22Rv1 (cell line): ENCODE measurements around the gene TMEM130.

Experiments
- H3K27ac ChIP-seq: fragments of 450-650 bp; 2 replicates; pipeline ENCODE4 v1.5.1; 2017
- ZFX ChIP-seq: fragments of 450-650 bp; IDR thresholded peaks from 2 replicates; pipeline ENCODE4 v1.6.1; 2017; ENCODE audit warnings: antibody characterized with exemption, borderline replicate concordance
- TF ChIP-seq, protein P1 (sequence below): fragments of 450-650 bp; IDR thresholded peaks from 2 replicates; pipeline ENCODE4 v1.5.1; 2017; ENCODE audit warnings: mild to moderate bottlenecking

TMEM130 gene

DNA sequence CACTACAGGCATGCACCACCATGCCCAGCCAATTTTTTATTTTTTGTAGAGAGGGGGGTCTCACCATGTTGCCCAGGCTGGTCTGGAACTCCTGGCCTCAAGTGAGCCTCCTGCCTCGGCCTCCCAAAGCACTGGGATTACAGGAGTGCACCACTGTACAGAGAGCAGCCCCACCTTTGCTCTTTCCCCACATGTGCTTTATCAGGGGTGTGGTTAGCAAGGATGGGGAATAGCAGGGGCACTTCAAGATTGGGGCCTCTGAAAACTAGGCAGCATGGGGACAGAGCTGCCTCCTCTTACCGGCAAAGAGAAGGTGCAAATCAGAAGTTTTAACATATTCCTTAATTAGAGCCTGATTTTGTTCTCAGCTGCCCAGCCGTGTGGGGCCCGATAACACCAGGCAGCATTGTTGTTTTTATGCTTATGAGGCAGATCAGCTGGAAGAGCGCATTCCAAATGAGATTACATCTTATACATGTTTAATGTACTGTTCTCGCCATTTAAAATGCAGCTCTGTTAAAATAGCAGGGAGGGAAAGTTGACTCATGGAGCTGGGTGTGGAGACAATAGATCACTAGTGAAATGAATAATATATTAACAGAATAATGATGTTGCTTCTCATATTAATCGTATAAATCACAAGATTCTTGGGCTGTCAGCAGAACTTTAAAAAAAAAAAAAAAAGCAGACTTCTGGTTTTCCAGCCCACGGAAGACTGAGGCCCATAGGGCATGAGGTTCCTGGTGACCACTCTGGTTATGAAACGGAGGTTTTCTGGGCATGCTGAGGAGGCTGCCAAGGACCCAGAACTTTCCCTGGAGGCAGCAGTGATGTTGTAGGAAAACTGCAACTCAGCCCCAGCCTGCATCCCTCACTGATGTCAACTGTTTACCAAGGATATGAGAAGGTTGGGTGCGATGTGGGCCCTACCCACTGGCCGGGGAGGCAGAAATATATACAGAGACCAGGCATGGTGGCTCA is 62.5 kb downstream of the TMEM130 start:
- TF ChIP-seq, protein P1, sequence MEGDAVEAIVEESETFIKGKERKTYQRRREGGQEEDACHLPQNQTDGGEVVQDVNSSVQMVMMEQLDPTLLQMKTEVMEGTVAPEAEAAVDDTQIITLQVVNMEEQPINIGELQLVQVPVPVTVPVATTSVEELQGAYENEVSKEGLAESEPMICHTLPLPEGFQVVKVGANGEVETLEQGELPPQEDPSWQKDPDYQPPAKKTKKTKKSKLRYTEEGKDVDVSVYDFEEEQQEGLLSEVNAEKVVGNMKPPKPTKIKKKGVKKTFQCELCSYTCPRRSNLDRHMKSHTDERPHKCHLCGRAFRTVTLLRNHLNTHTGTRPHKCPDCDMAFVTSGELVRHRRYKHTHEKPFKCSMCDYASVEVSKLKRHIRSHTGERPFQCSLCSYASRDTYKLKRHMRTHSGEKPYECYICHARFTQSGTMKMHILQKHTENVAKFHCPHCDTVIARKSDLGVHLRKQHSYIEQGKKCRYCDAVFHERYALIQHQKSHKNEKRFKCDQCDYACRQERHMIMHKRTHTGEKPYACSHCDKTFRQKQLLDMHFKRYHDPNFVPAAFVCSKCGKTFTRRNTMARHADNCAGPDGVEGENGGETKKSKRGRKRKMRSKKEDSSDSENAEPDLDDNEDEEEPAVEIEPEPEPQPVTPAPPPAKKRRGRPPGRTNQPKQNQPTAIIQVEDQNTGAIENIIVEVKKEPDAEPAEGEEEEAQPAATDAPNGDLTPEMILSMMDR: no peak
- TF ChIP-seq ZFX: no peak
- H3K27ac ChIP-seq: no peak overlapping the region

DNA sequence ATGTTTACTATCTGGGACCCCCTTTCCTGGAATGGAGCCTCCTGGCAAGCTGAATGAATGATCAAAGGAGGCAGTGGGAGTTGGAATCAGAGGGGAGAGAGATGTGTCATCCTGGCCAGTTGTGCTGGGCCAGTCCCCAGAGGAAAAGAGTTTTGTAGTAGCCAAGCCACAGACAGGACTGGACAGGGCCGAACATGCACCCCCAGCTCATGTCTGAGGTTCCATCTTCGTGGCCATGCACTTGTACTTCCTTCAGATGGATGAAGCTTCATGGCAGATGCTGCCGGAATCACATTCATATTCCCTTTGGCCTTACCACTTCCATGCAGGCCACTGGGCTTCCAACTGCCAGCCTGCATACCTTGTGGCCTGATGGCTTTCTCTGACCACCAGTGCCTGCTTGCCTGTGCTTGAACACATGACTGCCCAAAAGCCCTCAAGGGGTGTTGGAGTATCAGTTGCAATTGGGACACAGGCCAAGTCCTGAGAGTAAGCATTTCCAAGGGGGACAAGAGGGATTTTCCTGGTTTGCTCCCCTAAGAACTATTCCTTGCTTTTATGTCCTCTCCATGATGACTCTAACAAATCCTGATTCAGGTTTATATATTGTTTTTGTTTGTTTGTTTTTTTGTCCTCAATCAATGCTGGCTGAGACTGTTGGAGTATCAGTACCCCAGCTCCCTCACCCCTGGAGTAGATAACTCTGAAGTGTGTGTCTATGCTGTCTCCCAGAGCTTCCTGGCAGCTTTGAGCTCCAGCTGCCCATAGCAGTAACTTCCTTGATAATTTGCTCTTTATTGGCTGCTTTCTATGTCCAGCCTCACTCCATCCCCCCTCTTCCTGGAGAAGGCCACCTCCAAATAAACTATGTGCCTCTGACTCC is 63.6 kb downstream of the TMEM130 start:
- TF ChIP-seq, protein P1: no peak
- TF ChIP-seq ZFX: no peak
- H3K27ac ChIP-seq: no peak overlapping the region

DNA sequence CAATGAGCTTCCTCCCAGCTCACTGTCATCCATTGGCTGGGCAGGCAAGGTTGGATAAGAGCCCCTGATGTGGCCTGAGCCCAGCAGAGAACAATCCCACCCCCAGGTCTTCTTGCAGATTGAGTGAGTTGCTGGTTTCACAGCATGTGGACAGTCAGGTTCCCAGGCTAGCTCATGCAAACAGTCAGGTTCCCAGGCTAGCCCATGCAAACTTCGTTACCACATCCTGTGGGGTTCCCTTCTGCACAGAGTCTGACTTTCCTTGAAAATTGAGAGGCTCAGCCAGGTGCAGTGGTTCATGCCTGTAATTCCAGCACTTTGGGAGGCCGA is 67.1 kb downstream of the TMEM130 start:
- H3K27ac ChIP-seq: no peak overlapping the region
- TF ChIP-seq ZFX: no peak
- TF ChIP-seq, protein P1: no peak

DNA sequence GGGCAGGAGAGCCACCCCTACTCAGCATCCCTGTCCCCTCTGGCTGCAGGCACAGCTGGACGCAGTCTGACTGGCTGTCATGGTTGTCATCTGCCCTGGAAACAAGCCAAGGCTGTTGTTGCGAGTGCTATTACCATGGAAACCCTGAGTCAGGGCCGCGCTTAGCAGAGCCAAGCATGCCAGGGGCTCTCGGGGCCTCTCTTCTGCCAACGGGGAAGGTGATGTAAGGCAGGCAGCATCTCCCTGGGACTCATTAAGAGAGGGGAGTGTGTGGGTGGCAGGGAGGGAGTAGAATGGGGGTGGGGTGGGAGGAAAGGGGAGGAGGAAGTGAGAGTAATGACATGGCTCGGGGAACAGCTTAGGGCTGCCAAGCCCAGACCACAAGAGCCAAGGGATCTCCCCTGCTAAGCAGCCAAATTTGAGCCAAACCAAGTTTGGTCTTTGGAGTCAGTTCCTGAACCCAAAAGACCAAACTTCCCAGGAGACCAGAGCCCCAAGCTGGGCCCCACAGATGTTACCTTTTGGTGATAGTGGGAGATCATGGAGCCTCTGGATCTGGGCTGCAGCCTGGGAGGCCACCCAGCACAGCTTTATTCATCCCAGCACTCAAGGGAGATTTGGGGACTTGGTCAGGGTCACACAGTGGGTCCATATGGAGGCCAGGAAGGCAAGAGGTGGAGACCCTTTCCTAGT is 67.6 kb downstream of the TMEM130 start:
- no peak overlapping the region for H3K27ac ChIP-seq
- TF ChIP-seq, protein P1: no peak
- TF ChIP-seq ZFX: no peak

DNA sequence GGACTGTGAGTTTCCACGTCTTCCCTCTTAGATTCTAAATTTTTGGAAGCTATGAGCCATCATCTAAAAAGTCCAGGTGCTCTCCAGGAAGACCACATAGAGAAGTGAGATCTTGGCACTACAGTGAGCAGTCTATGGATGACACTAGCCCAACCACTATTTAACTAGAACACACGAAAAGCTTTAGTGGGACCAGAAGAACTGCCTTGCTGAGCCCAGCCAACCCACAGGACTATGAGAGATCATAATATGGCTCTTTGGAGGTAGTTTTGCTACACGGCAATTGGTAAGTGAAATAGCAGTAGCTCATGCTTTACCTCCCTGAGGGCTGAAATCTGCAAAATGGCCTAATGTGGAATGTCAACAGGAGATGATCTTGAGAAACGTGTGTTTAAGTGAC is 68.8 kb downstream of the TMEM130 start:
- H3K27ac ChIP-seq: no peak overlapping the region
- TF ChIP-seq ZFX: no peak
- TF ChIP-seq, protein P1: no peak

DNA sequence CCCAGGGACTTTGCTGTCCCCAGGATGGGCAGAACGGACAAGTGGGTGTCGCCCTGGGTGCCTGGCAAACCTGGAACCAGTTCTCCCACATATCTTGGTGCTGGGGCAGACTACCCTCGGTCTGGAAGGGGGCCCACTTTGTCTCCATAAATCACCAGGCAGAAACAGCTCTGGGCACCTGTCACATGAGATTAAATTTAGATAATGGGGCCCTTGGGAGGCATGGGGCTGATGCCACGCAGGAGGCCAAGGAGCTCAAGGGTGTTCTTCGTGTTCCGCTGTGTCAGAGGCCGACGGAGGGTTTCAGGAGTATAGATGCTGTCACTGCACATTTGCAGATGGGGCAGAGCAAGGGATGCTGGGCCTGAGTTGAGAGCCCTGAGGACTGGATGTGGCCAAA is 72.7 kb downstream of the TMEM130 start:
- no peak overlapping the region for H3K27ac ChIP-seq
- no peak for TF ChIP-seq ZFX
- TF ChIP-seq, protein P1: no peak
